DOHH2 (cell line): Measurements from ENCODE around the gene OCA2.

Source experiments
- EZH2phosphoT487 ChIP-seq: fragments of 200-600 bp; sonication (generic); IDR thresholded peaks from 2 replicates; pipeline ENCODE4 v1.6.1; 2017; ENCODE audit warnings: borderline replicate concordance, mild to moderate bottlenecking, antibody characterized with exemption, low read length, moderate library complexity, mixed read lengths
- TF ChIP-seq, protein P1 (sequence below): fragments of 200-600 bp; sonication (generic); IDR thresholded peaks from one replicate; pipeline ENCODE4 v1.5.1; 2014; ENCODE audit warnings: antibody characterized with exemption, mild to moderate bottlenecking, low read depth, low read length; ENCODE audit not compliant: poor library complexity, severe bottlenecking

DNA sequence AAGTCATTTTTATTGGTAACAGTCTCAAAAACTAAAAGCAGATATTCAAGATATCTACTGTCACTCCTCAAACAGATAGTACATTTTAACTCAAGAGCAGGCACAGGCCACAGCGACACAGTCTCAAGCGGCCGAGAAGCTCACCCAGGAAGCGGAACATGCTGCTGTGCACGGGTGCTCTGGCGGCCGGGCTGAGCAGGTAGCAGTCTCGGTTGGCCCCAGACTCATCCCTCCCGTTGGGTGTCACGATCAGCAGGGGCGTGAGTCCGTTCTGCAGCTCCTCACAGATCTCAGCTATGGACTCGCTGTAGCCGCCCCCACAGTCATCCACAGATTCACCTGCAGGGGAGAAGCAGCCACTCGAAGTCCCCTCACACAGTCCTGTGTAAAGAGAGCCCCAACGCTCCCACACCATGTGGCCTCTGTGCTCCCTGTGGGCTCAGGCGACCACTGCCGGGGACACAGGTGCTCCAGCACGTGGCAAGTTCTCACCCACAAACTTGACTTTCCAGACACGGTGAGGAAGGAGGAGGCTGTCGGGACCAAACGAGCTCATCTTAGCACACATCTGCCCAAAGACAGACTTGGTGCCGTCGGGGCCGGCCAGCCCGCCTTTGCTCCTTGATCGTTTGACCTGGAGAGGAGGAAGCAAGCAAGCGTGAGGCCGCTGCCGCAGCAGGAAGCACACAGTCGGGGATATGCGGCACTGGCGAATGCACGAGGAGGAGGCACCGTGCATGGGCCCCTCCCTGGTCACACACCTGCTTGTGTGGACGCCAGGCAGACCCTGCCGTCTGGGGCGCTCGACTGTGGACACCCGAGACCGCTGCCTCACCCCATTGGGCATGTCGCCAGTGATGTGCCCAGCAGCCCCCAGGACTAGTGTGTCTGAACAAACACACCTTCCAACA lies 17.7 kb upstream of the OCA2 start:
- TF ChIP-seq, protein P1, sequence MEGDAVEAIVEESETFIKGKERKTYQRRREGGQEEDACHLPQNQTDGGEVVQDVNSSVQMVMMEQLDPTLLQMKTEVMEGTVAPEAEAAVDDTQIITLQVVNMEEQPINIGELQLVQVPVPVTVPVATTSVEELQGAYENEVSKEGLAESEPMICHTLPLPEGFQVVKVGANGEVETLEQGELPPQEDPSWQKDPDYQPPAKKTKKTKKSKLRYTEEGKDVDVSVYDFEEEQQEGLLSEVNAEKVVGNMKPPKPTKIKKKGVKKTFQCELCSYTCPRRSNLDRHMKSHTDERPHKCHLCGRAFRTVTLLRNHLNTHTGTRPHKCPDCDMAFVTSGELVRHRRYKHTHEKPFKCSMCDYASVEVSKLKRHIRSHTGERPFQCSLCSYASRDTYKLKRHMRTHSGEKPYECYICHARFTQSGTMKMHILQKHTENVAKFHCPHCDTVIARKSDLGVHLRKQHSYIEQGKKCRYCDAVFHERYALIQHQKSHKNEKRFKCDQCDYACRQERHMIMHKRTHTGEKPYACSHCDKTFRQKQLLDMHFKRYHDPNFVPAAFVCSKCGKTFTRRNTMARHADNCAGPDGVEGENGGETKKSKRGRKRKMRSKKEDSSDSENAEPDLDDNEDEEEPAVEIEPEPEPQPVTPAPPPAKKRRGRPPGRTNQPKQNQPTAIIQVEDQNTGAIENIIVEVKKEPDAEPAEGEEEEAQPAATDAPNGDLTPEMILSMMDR: no peak
- no peak for TF ChIP-seq EZH2phosphoT487
